Endothelial cell of umbilical vein (primary cell): ENCODE measurements around the gene TMTC1. TPM values are rescaled to one million over a fixed set of nuclear protein-coding genes. Genes with fewer than 3 reads are reported as not detected.

Source experiments
- BruUV-seq: library from RNA; stranded (reverse); fragments of 400-500 nt; replicated peaks from 2 replicates; lab custom pipeline; 2021; lab: Mats Ljungman, UMichigan
- CTCF ChIA-PET: fragments of 300-600, 350-600 bp; sonication (Branson Sonifier 250); formaldehyde crosslinking; loops from one replicate; lab custom pipeline; 2021; ENCODE audit warnings: antibody characterized with exemption, inconsistent platforms; lab: Charles Lee
- POLR2A ChIA-PET: fragments of 300-600, 350-600 bp; sonication (Branson Sonifier 250); formaldehyde crosslinking; loops from one replicate; lab custom pipeline; 2021; ENCODE audit warnings: antibody characterized with exemption, inconsistent platforms; lab: Charles Lee
- DNase-seq: peaks from one replicate; pipeline ENCODE4 v3.0.0-alpha.2; 2011; ENCODE audit warnings: low read depth, low spot score
- FAIRE-seq: peaks from 2 replicates; lab custom pipeline; 2011; peaks lifted over from hg19 to GRCh38; lab: Jason Lieb, UNC
- H2AFZ ChIP-seq: 2 replicates; pipeline ENCODE4 v1.6.0; 2012; ENCODE audit warnings: low read depth, low read length, control low read depth, inconsistent platforms
- H3K27ac ChIP-seq: 2 replicates; pipeline ENCODE4 v1.5.1; 2011; ENCODE audit warnings: low read depth, mild to moderate bottlenecking, control low read depth, low read length, moderate library complexity; ENCODE audit not compliant: insufficient read depth
- H3K27me3 ChIP-seq, 2 experiments: 2 replicates each; pipeline versions ENCODE4 v1.6.0 to v1.6.1; 2011; ENCODE audit warnings: low read length in 2 of 2, mixed read lengths in 1 of 2; ENCODE audit not compliant: control insufficient read depth in 2 of 2, insufficient read depth in 2 of 2
- H3K36me3 ChIP-seq, 2 experiments: 2 replicates in 1 of 2; 3 replicates in 1 of 2; pipeline ENCODE4 v1.5.1; 2011; ENCODE audit warnings: low read length in 2 of 2, mild to moderate bottlenecking in 1 of 2, moderate library complexity in 1 of 2; ENCODE audit not compliant: control insufficient read depth in 2 of 2, insufficient read depth in 2 of 2; ENCODE audit errors: extremely low read depth in 1 of 2
- H3K4me1 ChIP-seq: 3 replicates; pipeline ENCODE4 v1.5.1; 2011; ENCODE audit warnings: mild to moderate bottlenecking, low read length; ENCODE audit not compliant: control insufficient read depth, insufficient read depth; ENCODE audit errors: extremely low read depth
- H3K4me2 ChIP-seq: 2 replicates; pipeline ENCODE4 v1.6.1; 2011; ENCODE audit warnings: low read length, control low read depth, mixed read lengths; ENCODE audit not compliant: insufficient read depth
- H3K4me3 ChIP-seq, 3 experiments: fragments of 200-600 bp in 1 of 3; sonication (generic), shearing (Covaris generic) in 1 of 3; replicated peaks in 1 of 3; 2 replicates each; pipeline ENCODE4 v1.5.1; 2011 to 2016; ENCODE audit warnings: control low read depth in 3 of 3, low read length in 3 of 3, mild to moderate bottlenecking in 2 of 3, inconsistent platforms in 1 of 3, low read depth in 1 of 3, moderate library complexity in 1 of 3; ENCODE audit not compliant: insufficient read depth in 1 of 3
- H3K79me2 ChIP-seq: 2 replicates; pipeline ENCODE4 v1.6.0; 2012; ENCODE audit warnings: low read length, inconsistent platforms; ENCODE audit not compliant: control insufficient read depth, insufficient read depth
- H3K9ac ChIP-seq: replicated peaks from 2 replicates; pipeline ENCODE3; 2011; ENCODE audit warnings: low read length, control low read depth; ENCODE audit not compliant: insufficient read depth; ENCODE audit errors: extremely low read depth
- H3K9me1 ChIP-seq: replicated peaks from 3 replicates; pipeline ENCODE4 v1.6.0; 2011; ENCODE audit warnings: mild to moderate bottlenecking, low read length; ENCODE audit not compliant: control insufficient read depth, insufficient read depth; ENCODE audit errors: extremely low read depth
- H3K9me3 ChIP-seq: replicated peaks from 2 replicates; pipeline ENCODE4 v1.5.1; 2012; ENCODE audit warnings: low read length, inconsistent platforms; ENCODE audit not compliant: control insufficient read depth, insufficient read depth
- H4K20me1 ChIP-seq: replicated peaks from 2 replicates; pipeline ENCODE3; 2011; ENCODE audit warnings: mild to moderate bottlenecking, low read length; ENCODE audit not compliant: control insufficient read depth, insufficient read depth; ENCODE audit errors: extremely low read depth
- EZH2 ChIP-seq: IDR thresholded peaks from 2 replicates; pipeline ENCODE4 v1.6.1; 2012; ENCODE audit warnings: borderline replicate concordance, low read depth, mild to moderate bottlenecking, moderate library complexity, low read length, inconsistent platforms; ENCODE audit not compliant: severe bottlenecking
- FOS ChIP-seq: IDR thresholded peaks from 2 replicates; pipeline ENCODE4 v1.6.1; 2011; ENCODE audit warnings: mild to moderate bottlenecking, low read length, moderate library complexity, borderline replicate concordance; ENCODE audit not compliant: insufficient read depth
- GATA2 ChIP-seq: IDR thresholded peaks from 2 replicates; pipeline ENCODE4 v1.7.0; 2011; ENCODE audit warnings: low read depth, mild to moderate bottlenecking, moderate library complexity, mixed read lengths, low read length; ENCODE audit not compliant: insufficient read length, insufficient read depth
- JUN ChIP-seq: IDR thresholded peaks from 2 replicates; pipeline ENCODE4 v1.6.1; 2011; ENCODE audit warnings: borderline replicate concordance, low read depth; ENCODE audit not compliant: insufficient read length, insufficient read depth
- MYC ChIP-seq: IDR thresholded peaks from one replicate; pipeline ENCODE4 v1.6.1; 2011; ENCODE audit warnings: mild to moderate bottlenecking, low read depth, low read length
- POLR2AphosphoS5 ChIP-seq: IDR thresholded peaks from 2 replicates; pipeline ENCODE4 v1.6.1; 2012; ENCODE audit warnings: low read depth, mild to moderate bottlenecking, control low read depth, low read length, moderate library complexity; ENCODE audit not compliant: insufficient read depth
- dilution Hi-C: fragments of 300-500 bp; cut with MboI; formaldehyde crosslinking; loops from one replicate; pipeline ENCODE4 v1.15.0; 2019; ENCODE audit warnings: low sequenced_read_pairs; ENCODE audit not compliant: extremely low pct_ligation_motif_present
- intact Hi-C: fragments of 100-400 bp; cut with micrococcal nuclease; formaldehyde crosslinking; loops from one replicate; pipeline ENCODE4 v1.10.0; 2022
- polyA plus RNA-seq, 4 experiments: library from polyadenylated mRNA; depleted of rRNA in 3 of 4; stranded (reverse) in 3 of 4; unstranded in 1 of 4; fragments of >200 nt; gene quantifications; 2 replicates each; pipeline versions ENCODE4 v1.2.1 to v1.2.3, GENCODE V29; 2011 to 2012; ENCODE audit warnings: missing spikeins in 1 of 4
- total RNA-seq: library from RNA; stranded (reverse); gene quantifications from 2 replicates; pipeline ENCODE4 v1.2.3, GENCODE V29; 2021
- TF ChIP-seq, protein P1 (sequence below): IDR thresholded peaks from 2 replicates; pipeline ENCODE4 v1.6.1; 2011; ENCODE audit not compliant: insufficient read depth, insufficient read length

TMTC1 gene
- total and polyA plus RNA-seq, 2 donors (not counting 3 experiments of a cell fraction or from before 2014, with no cell fraction given), result 5.4 to 5.9 TPM

DNA sequence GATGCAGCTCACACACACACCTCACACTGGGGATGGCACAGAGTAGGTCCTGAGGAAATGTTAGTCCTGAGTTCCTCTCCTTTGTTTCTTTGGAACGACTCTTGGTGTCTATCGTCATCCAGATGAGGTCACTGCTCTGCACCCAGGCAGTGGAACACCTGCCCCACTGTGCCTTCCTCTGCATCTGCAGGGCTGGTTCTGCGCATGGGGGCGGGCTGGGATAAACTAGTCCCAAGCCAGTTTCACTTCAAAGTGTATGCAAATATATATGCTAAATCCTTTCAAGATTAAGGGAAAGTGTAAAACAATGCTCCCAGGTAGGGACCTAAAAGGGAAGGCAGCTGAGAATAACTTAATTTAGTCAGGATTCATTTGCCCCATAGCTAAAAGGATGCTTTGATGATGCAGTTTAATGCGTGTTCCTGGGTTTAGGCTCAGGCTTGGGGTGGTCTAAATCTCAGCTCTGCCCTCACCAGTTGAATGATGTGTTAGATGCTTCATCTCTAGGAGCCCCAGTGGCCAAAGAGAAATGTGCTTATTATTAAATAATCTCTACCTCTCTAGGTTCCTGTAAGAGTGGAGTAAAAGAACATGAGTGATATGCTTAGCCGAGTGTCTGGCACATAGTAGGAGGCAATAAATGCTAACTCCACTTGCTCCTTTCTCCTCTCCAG lies 239.2 kb downstream of the TMTC1 start:
- FAIRE-seq (no peak), DNase-seq (peak; percentile 7)
- Histone ChIP-seq H3K27me3 (no peaks in the 10 kb centered on the region), H2AFZ (no peak overlapping the region), H3K4me3 (no peak overlapping the region), H3K79me2 (no peaks in the 10 kb centered on the region), H3K4me1 (no peaks in the 10 kb centered on the region), H3K4me2 (no peak overlapping the region), H3K27ac (no peak overlapping the region), H3K36me3 (no peaks in the 10 kb centered on the region), H4K20me1 (no peaks in the 10 kb centered on the region), H3K9me3 (no peaks in the 10 kb centered on the region), H3K9me1 (no peaks in the 10 kb centered on the region), H3K9ac (no peak overlapping the region)
- CTCF ChIA-PET, result interaction anchor here (1.0 to 2.4 kb wide), 2 partner anchors 8 to 24 kb away, joined by 5 to 8 read pairs; no protein-coding TSS in a partner anchor
- no TSS peak for BruUV-seq
- intact Hi-C loops (no loop called here), dilution Hi-C loops (no loop called here)
- TF ChIP-seq GATA2 (no peak), MYC (no peak), FOS (no peak), JUN (no peak), POLR2AphosphoS5 (no peak), EZH2 (no peak)
- TF ChIP-seq, protein P1, sequence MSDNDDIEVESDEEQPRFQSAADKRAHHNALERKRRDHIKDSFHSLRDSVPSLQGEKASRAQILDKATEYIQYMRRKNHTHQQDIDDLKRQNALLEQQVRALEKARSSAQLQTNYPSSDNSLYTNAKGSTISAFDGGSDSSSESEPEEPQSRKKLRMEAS, result no peak
- POLR2A ChIA-PET, result no interaction called here
